HG03354 (cell line): Measurements from ENCODE around the gene SIN3B.

ENCODE experiments used
- ATAC-seq: cut with Tn5 transposase; IDR thresholded peaks from one replicate; pipeline ENCODE4 v1.9.1; 2021; ENCODE audit warnings: mild to moderate bottlenecking; ENCODE audit not compliant: unreplicated experiment, poor library complexity, severe bottlenecking

The SIN3B gene

DNA sequence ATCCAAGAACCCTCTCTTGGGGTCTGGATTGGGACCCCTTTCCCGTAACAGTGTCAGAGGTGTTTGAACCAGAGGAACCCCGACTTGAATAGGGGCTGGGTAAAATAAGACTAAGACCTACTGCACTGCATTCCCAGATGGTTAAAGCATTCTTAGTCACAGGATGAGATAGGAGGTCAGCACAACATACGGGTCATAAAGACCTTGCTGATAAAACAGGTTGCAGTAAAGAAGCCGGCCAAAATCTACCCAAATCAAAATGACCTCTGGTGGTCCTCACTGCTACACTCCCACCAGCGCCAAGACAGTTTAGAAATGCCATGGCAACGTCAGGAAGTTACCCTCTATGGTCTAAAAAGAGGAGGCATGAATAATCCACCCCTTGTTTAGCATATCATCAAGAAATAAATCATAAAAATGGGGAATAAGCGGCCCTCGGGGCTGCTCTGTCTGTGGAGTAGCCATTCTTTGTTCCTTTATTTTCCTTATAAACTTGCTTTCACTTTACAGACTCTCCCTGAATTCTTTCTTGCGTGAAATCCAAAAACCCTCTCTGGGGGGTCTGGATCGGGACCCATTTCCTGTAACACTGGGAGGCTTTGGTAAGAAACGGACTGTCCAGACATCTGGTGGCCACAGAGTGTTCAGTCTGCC lies 4.4 kb upstream of the SIN3B start:
- no peak for ATAC-seq

DNA sequence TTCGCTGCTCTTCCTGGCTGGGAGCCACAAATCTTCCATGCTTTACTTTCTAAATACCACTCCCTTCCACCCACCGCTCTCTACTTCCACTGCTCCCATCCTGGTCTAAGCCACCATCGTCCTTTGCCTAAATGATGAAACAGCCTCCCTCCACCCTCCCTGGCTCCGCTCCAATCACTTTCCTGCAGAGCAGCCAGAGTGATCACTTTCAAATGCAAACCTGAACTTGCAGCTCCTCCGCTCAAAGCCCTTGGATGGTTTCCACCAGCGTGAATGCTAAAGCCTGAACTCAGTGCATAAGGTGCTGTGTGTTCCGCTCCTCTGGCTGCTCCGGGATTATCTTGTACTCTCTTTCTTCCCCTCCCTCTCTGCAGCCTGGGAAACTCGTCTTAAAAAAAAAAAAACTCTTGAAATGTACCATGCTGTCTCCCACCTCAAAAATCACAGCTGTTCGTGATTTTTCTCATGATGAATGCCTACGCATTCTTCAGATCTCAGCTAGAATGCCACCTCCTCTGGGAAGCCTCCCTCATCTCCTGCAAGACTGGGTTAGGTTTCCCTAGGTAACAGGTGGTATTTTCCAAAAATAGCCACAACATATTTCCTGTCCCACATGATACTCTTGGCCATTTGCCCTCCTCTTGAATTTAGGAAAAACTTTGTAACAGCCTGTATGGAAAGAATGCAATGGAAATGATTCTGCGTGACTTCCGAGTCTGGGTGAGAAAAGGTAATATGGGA lies 3.7 kb upstream of the SIN3B start:
- no peak for ATAC-seq

DNA sequence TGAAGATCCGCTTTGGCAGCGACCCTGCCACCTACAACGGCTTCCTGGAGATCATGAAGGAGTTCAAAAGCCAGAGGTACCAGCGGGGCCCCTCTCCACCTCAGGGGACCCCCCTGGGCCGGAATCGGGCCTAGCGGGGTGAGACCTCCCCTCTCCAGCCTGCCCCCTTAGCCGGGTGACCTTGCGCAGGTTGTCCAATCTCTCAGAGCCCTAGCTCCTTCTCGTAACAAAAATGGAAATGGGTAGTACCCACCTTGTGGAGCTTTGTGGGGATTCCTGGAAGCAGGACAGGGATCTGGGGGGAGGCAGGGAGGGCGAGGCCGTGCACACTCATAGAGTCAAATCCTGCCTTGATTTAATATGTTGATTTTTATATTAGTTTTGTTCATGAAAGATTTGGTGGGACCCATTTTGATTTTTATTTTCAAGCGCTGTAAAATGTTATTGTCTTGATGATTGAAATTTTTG lies 658 bp downstream of the SIN3B start:
- no peak for ATAC-seq

DNA sequence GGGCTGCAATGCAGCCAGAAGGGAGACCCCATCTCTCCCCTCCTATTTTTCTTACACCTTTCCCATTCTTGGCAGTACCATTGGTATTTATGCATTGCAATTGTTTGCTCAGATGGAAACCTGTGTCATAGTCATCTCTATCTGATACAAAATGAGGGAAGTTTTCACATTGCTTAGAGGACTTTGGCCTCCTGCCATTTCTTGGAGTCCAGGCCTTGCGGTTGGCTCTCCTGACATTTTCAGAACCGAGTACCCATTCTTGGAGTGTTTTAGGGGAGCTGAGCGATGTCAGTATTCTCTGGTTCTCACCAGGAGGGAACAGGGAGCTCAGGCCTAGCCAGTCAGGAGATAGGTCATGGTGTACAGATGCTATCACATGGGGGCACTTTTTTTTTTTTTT lies 1.5 kb downstream of the SIN3B start:
- no peak for ATAC-seq

DNA sequence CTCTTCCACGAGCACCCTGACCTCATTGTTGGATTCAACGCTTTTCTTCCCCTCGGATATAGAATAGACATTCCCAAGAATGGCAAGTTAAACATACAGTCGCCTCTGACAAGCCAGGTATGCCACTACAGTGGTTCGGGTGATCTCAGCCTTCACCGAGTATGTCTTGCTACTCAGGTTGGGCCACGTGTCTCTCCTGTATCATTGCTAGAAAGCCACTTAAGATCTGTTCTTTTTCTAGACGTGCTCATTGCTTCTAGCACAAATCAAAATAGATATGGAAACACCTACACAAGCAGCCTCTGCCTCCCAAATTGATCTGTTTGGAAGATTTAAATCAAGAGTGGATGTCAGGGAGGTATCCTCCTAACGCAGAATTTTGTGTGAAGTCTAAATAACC lies 2.3 kb downstream of the SIN3B start:
- no peak for ATAC-seq

DNA sequence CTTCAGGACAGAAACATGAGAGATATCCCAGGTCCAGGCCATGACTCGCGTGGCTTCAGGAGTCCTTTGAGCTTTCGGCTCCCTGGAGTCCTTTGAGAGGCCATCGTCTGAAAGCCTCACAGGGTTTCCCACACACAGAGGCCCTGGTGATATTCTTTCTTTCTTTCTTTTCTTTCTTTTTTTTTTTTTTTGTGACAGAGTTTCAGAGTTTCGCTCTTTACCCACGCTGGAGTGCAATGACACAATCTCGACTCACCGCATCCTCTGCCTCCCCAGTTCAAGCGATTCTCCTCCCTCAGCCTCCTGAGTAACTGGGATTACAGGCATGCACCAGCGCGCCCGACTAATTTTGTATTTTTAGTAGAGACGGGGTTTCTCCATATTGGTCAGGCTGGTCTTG lies 5.5 kb downstream of the SIN3B start:
- ATAC-seq, result no peak

DNA sequence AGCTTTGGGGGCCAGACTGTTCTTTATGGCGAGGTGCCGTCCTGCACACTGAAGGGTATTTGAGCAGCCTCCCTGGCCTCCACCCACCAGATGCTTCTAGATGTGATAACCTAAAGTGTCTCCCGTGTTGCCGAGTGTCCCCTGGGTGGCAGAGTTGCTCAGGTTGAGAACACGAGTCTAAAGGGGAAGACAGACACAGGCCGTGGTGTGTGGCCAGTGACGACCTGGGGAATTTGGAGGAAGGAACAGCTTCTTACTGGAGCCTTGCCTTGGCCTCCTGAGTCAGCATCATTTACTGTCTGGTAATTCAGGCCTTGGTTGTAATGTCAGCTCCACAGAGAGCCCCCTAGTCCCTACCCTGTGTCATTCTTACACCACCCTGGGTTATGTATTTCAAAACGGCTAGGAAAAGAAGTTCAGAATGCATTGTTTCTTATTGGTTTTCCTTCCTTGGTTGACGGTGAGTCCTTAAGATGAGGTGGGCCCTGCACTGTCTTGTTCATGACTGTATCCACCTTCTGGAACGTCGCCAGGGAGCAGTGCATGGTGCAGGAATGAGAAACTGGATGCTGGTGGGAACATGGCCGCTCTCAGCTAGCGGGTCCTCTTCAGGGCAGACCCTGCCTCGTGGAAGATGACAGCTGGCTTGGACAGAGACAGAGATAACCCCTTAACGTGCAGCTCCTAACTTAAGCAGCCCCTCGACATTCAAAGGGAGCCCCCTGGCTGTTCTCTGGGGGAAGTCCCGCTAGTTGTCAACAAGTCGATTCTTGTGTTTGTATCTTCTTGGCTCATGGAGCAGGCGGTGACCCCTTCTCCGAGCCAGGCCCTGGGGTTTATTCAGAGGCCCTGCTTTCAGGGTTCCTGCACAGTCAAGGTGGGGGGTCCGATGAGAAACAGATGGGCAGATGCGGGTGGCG lies 7.2 kb downstream of the SIN3B start:
- ATAC-seq, result no peak

DNA sequence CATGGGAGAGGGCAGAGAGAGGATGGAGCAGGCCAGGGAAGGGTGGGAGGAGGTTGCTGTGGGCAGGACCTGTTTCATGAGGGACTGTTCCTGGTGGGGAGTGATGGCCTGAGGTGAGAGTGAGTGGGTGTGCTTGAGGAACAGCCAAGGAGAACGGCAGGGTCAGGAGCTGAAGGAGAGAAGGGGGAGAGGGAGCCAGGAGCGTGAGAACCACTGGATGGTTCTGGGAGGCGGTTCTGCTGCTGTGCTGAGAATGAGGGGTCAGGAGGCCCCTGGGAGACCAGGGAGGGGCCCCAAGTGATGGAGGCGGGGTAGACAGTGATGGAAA lies 7.8 kb downstream of the SIN3B start:
- no peak for ATAC-seq

DNA sequence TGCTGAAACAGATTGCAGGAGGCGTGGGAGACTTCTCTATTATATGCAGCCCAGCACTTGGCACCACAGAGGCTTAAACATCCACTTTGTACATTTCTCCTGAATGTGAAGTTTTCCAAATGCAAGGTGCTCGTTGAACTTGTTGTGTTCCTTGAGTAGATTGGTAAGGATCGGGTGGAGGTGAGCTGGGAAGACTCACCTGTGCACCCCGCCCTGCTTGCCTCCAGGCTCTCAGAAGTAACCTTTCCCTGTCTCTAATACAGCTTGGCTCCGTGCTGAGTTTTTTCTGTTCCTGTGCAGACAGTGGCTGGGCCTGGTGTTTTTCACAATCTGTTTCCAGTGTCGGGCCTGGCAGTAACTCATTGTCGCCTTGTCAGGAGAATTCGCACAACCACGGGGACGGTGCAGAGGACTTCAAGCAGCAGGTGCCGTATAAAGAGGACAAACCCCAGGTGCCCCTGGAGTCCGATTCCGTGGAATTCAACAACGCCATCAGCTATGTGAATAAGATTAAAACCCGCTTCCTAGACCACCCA lies 12.3 kb downstream of the SIN3B start:
- no peak for ATAC-seq

DNA sequence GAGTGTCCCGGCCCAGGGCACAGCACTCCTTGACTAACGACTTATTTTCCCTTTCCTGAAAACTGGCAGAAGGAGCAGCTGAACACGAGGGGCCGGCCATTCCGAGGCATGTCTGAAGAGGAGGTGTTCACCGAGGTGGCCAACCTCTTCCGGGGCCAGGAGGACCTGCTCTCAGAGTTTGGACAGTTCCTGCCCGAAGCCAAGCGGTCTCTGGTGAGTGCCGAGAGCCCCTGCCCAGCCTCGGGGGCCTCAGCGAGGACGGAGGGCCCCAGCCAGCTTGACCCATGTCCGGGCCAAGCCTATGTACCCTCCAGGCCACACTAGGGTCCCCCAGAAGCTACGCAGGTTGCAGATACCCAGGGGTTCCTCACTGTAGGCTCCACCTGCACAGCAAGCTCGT lies 17.7 kb downstream of the SIN3B start:
- no peak for ATAC-seq

DNA sequence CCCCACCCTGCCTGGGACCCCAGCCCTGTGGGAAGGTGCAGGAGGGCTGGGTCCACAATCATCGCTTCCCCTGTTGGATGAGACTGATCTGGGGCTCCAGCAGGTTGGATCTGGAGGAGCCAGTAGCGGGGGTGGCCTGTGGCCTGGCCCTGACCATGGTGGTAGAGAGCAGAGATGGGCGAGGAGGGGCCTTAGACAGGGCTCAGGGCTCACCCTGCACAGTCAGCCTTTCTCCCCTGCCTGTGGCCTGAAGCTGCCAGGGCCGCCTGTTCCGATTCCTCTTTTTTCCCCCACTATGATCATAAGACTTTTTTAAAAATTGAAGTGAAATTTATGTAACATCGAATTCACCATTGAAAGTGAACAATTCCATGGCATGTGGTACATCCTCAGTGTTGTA lies 18.2 kb downstream of the SIN3B start:
- ATAC-seq, result no peak

DNA sequence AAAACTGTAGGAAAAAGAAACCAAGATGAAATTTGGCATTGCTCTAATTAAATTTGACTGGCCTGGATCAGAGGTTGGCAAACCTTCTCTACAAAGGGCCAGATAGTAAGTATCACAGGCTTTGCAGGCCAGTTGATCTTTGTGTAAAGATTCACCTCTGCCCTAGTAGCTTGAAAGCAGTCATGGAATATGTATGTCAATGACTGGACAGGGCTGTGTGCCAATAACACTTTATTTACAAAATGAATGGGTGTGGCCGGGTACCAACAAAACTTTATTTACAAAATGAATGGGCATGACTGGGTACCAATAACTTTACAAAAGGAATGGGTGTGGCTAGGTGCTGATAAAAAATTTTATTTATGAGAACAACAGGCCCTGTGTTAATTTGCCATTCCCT lies 20.0 kb downstream of the SIN3B start:
- no peak for ATAC-seq

DNA sequence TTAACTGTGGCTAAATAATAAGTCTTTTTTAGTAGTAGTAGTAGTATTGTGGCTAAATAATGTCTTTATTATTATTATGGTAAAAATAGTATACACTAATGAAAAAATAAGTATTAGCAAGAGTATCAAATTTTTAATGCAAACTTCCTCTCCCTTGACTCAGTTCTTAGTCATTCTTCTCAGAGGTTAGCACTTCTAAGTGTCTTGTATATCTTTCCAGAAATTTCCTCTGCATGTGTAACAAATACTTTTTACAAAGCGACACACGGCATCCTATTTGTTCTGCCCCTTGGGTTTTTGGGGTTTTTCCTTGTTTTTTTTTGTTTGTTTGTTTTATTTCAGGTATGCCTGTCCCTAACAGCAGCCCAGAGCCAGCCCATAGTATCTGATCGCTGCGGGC lies 20.9 kb downstream of the SIN3B start:
- ATAC-seq, result no peak

DNA sequence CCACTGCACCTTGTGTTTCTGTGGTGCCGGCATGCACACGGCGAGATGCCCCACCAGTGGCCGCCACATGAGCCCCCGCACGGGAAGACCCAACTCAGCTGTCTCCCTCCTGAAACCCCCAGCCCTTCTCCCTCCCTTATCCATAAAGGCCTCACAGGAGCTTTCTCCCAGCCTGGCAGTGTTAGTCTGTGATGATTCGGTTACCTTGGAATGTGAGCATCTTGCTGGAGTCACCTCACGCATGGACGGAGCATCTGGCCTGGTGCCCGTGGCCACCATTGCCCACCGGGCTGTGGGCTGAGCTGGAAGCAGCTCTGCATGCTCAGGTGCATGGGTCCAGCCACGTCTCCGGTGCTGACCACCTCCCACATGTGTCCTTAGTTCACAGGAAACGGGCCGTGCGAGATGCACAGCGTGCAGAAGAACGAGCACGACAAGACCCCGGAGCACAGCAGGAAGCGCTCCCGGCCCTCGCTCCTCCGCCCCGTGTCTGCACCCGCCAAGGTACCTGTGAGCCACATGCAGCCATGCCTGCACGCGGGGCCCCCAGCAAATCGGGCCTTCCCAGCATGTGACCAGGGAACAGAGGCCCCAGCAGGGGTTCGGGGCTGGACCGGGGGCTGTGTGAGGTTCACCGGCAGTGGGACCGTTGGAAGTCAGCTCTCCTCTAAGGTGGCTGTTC lies 22.0 kb downstream of the SIN3B start:
- ATAC-seq, result no peak

DNA sequence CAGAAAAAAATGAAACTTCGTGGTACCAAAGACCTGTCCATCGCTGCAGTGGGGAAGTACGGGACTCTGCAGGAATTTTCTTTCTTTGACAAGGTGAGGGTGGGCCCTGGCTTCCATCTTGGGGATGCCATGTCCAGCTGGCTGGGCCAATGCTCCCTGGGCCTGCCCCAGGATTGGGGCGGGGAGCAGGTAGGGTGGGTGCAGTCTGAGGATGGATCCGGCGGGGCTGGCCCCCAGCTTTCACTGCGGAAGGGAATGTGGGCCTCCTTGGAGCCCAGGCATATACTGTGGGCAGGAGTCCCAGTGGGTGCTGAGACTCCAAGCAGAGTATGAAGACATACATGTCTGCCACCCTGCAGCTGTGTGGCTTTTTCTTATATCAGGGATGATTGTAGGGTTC lies 23.9 kb downstream of the SIN3B start:
- ATAC-seq, result no peak

DNA sequence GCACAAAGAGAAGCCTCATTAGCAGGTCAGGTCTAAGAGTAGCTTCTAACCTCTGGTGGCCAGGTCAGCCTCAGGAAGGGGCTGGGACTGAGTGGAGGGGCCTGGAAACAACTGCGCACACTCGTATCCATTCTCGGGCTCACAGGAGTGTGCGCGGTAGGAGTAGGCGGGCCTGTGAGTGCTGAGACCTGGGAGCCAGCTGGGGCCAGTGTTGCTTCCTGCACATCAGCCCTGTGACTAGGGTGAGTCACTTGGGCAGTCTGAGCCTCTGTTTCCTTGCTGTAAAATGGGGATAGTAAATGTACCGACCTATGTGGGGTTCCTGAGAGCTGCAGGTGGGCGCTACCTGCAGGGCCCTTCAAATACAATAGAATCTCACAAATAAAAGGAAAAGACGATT lies 26.9 kb downstream of the SIN3B start:
- no peak for ATAC-seq

DNA sequence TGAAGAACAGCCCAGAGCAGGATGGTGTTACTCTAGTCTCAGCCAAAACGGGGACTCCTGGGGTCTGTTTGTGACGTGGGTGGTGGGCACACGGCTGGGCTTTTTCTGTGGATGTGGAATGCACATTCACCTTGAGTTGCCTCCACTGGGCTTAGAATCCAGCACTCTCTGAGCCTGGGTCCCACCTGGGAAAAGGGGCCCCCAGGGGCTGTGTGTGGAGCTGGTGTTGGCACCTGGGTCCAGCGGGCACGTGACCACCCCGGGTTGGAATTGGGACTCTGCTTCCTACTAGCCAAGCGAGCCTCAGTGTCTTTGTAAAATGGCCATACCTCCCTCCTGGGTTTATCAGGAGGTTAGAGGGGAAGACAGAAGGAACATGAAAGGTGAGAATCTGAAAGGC lies 30.4 kb downstream of the SIN3B start:
- no peak for ATAC-seq

DNA sequence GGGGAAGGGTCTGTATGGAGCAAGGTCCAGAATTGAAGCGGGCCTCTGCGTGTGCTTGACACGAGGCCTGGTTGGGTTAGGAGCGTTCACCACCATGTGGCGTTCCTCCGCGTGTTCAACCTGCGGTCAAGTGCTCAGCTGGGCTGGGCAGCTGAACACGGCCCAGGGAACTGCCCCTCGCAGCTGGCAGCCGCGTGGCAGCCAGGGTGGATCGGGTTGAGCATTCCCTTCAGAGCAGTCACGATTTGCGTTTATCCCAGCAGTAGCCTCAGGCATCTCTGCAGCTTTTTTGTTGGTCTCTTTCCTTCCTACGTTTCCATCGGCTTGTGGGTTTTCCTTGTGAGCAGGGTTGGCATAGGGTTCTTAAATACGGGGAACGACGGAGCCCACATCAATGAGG lies 30.9 kb downstream of the SIN3B start:
- no peak for ATAC-seq

DNA sequence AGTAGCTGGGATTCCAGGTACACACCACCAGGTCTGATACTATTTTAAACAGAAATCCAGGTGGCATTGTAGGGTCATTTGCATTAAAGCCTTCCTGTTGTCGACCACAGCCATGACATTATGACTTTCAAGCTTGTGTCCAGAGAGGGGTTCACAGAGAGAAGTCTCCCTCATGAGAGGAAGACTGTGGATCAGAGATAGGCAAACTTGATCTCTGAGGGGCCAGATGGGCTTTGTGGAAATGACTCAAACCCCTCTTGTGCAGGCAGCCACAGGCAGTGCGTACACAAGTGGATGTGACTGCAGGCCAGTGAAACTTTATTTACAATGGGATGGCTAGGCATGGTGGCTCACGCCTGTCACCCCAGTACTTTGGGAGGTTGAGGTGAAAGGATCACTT lies 31.8 kb downstream of the SIN3B start:
- ATAC-seq, result no peak

DNA sequence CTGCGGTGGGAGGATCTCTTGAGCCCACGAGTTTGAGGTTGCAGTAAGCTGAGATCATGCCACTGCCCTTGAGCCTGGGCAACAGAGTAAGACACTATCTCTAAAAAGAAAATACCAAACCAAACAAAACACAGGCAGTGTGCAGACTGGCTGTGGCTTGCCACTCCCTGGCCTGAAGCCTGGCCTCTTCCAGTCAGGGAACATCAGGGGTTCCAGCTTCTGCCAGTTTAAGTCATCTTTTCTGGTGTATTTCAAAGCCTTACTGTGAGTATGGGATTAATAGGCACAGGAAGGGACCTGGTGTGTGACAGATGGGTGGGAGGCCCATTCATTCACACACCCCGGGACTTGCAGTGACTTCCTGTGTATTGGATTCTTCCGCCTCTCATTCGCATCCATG lies 32.6 kb downstream of the SIN3B start:
- ATAC-seq, result no peak
